GM21381 (cell line): ENCODE measurements around the gene WRNIP1.

Source experiments
- ATAC-seq: cut with Tn5 transposase; IDR thresholded peaks from one replicate; pipeline ENCODE4 v1.9.1; 2021; ENCODE audit warnings: mild to moderate bottlenecking, moderate library complexity; ENCODE audit not compliant: unreplicated experiment

Gene WRNIP1

GRCh38 chr6:2830183-2830582 lies 65.0 kb downstream of the WRNIP1 start:
- no peak for ATAC-seq

DNA sequence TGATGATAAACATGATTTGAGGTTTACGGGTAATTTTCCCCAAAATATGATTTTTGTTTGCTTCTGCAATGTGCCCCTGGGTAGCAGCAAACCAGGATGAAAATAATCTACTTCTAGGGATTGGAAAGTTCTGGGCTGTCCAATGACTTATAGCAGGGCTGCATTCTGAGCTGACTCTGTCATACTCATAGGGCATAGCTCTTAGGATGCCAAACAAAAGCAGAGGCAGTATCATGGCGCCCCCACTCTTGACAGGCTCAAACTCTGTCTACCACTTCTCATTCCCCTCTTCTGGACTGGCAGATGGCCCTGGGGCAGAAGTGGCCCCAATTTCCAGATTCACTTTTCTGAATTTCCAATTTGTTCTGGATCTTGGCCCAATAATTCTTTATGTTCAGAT lies 66.2 kb downstream of the WRNIP1 start:
- ATAC-seq, result no peak

DNA sequence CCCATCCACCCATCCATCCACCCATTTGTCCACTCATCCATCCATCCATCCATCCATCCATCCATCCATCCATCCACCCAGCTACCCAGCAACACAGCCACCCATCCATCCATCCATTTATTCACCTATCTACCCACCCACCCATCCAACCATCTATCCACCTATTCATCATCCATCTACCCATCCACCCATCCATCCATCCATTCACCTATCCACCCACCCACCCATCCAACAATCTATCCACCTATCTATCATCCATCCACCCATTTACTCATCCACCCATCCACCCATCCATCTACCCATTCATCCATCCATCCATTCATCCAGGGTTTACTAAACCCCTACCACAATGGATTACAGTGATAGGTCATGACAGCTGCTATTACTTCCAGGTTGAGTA lies 69.1 kb downstream of the WRNIP1 start:
- ATAC-seq, result no peak
